Hepatocyte (in vitro differentiated cells): Measurements from ENCODE around the gene CACTIN.

Experiments
- EZH2 ChIP-seq: fragments of 200-600 bp; sonication (generic); IDR thresholded peaks from 2 replicates; pipeline ENCODE4 v1.6.1; 2016; ENCODE audit warnings: antibody characterized with exemption, mild to moderate bottlenecking, borderline replicate concordance
- TF ChIP-seq, protein P1 (sequence below): fragments of 200-600 bp; sonication (generic); IDR thresholded peaks from 2 replicates; pipeline ENCODE4 v1.5.1; 2016; ENCODE audit warnings: antibody characterized with exemption, mild to moderate bottlenecking; ENCODE audit not compliant: poor library complexity

GRCh38 chr19:3586707-3587346 is 39.8 kb downstream of the CACTIN start:
- TF ChIP-seq, protein P1, sequence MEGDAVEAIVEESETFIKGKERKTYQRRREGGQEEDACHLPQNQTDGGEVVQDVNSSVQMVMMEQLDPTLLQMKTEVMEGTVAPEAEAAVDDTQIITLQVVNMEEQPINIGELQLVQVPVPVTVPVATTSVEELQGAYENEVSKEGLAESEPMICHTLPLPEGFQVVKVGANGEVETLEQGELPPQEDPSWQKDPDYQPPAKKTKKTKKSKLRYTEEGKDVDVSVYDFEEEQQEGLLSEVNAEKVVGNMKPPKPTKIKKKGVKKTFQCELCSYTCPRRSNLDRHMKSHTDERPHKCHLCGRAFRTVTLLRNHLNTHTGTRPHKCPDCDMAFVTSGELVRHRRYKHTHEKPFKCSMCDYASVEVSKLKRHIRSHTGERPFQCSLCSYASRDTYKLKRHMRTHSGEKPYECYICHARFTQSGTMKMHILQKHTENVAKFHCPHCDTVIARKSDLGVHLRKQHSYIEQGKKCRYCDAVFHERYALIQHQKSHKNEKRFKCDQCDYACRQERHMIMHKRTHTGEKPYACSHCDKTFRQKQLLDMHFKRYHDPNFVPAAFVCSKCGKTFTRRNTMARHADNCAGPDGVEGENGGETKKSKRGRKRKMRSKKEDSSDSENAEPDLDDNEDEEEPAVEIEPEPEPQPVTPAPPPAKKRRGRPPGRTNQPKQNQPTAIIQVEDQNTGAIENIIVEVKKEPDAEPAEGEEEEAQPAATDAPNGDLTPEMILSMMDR, result no peak
- no peak for TF ChIP-seq EZH2
